ENCODE measurements around the gene ECSIT.

ECSIT gene

GRCh38 chr19:11539495-11540365 is 10.8 kb upstream of the ECSIT start:
- Histone ChIP-seq H3K4me1 (ENCODE audit: insufficient read depth, low read length) (peaks cover 18% of the 10 kb centered on the region), H3K4me3 (ENCODE audit: low read length) (no peak overlapping the region), H3K9me3 (ENCODE audit: low read length) (no peaks in the 10 kb centered on the region), H3K36me3 (ENCODE audit: insufficient read depth, low read length) (no peaks in the 10 kb centered on the region), H2AFZ (ENCODE audit: low read depth, low read length) (no peak overlapping the region), H3K27me3 (ENCODE audit: insufficient read depth, low read length) (no peaks in the 10 kb centered on the region)

- Histone ChIP-seq H3K27me3 (ENCODE audit: insufficient read depth, low read length) (no peaks in the 10 kb centered on the region), H3K9me3 (ENCODE audit: low read length) (no peaks in the 10 kb centered on the region), H3K36me3 (ENCODE audit: insufficient read depth, low read length) (no peaks in the 10 kb centered on the region), H3K4me1 (ENCODE audit: insufficient read depth, low read length) (peaks cover 18% of the 10 kb centered on the region), H3K4me3 (ENCODE audit: low read length) (peak within 1 kb of the TSS; percentile 27), H2AFZ (ENCODE audit: low read depth, low read length) (peak within 1 kb of the TSS; percentile 71)
These were observed 9.5 kb upstream of the ECSIT start, which contains the start of gene CNN1 for GRCh38 chr19:11538232-11539036. CNN1 (plus strand) TSS chr19:11538851; CDS start chr19:11538928, 77 bp downstream.

GRCh38 chr19:11535792-11536595 is 7.1 kb upstream of the ECSIT start:
- Histone ChIP-seq H3K27me3 (ENCODE audit: insufficient read depth, low read length) (no peaks in the 10 kb centered on the region), H2AFZ (ENCODE audit: low read depth, low read length) (peak overlapping the region; percentile 18), H3K36me3 (ENCODE audit: insufficient read depth, low read length) (no peaks in the 10 kb centered on the region), H3K4me1 (ENCODE audit: insufficient read depth, low read length) (peaks cover 18% of the 10 kb centered on the region), H3K4me3 (ENCODE audit: low read length) (peak overlapping the region; percentile 43), H3K9me3 (ENCODE audit: low read length) (no peaks in the 10 kb centered on the region)

DNA sequence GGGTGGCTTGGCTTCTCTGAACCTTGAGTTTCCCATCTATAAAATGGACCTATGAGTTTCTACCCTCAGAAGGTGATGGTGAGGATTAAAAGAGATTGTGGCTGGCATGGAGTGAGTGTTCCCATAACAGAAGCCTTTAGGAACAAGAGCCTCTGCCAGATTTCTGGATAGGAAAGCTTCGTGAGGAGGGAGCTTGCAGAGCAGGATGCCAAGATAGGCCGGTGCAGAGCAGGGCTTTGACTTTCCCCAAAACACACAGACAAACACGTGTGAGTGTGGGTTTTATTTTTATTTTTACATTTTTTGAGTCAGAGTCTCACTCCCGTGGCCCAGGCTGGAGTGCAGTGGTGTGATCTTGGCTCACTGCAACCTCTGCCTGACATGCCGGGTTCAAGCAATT is 6.0 kb upstream of the ECSIT start:
- H3K4me3 ChIP-seq (ENCODE audit: low read length) = no peak overlapping the region
- H3K27me3 ChIP-seq (ENCODE audit: insufficient read depth, low read length) = no peaks in the 10 kb centered on the region
- peaks cover 18% of the 10 kb centered on the region for H3K4me1 ChIP-seq (ENCODE audit: insufficient read depth, low read length)
- H3K9me3 ChIP-seq (ENCODE audit: low read length) = no peaks in the 10 kb centered on the region
- H2AFZ ChIP-seq (ENCODE audit: low read depth, low read length) = no peak overlapping the region
- no peaks in the 10 kb centered on the region for H3K36me3 ChIP-seq (ENCODE audit: insufficient read depth, low read length)

- Histone ChIP-seq H3K4me3 (ENCODE audit: low read length) (no peak overlapping the region), H3K9me3 (ENCODE audit: low read length) (no peaks in the 10 kb centered on the region), H3K4me1 (ENCODE audit: insufficient read depth, low read length) (peaks cover 17% of the 10 kb centered on the region), H3K27me3 (ENCODE audit: insufficient read depth, low read length) (no peaks in the 10 kb centered on the region), H2AFZ (ENCODE audit: low read depth, low read length) (no peak overlapping the region), H3K36me3 (ENCODE audit: insufficient read depth, low read length) (no peaks in the 10 kb centered on the region)
These were observed 5.6 kb upstream of the ECSIT start for GRCh38 chr19:11534538-11534937.

GRCh38 chr19:11530432-11530831 is 1.5 kb upstream of the ECSIT start:
- H2AFZ ChIP-seq (ENCODE audit: low read depth, low read length) = no peak overlapping the region
- no peaks in the 10 kb centered on the region for H3K36me3 ChIP-seq (ENCODE audit: insufficient read depth, low read length)
- no peaks in the 10 kb centered on the region for H3K27me3 ChIP-seq (ENCODE audit: insufficient read depth, low read length)
- H3K4me3 ChIP-seq (ENCODE audit: low read length) = no peak overlapping the region
- no peaks in the 10 kb centered on the region for H3K9me3 ChIP-seq (ENCODE audit: low read length)
- peaks cover 5% of the 10 kb centered on the region for H3K4me1 ChIP-seq (ENCODE audit: insufficient read depth, low read length)

DNA sequence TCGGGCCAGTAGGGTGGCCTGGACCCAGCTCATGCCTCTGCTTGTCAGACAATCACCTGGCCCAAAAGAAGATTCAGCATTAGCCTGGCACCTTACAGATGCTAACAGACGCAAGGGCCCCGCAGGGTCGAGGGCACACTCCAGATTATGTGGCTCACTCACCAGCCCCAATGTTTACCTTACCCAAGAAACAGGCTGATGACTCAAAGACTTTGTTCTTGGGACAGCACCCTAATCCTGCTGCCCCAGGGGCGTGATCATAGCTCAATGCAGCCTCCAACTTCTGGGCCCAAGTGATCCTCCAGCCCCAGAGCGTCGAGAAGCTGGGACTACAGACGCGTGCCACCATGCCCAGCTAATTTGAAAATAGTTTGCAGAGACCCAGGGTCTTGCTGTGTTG is 9.8 kb downstream of the ECSIT start:
- Histone ChIP-seq H2AFZ (ENCODE audit: low read depth, low read length) (no peak overlapping the region), H3K9me3 (ENCODE audit: low read length) (no peaks in the 10 kb centered on the region), H3K27me3 (ENCODE audit: insufficient read depth, low read length) (no peaks in the 10 kb centered on the region), H3K4me1 (ENCODE audit: insufficient read depth, low read length) (no peaks in the 10 kb centered on the region), H3K36me3 (ENCODE audit: insufficient read depth, low read length) (peaks cover 12% of the 10 kb centered on the region), H3K4me3 (ENCODE audit: low read length) (no peak overlapping the region)

GRCh38 chr19:11513946-11514345 is 15.0 kb downstream of the ECSIT start:
- Histone ChIP-seq H2AFZ (ENCODE audit: low read depth, low read length) (no peak overlapping the region), H3K4me1 (ENCODE audit: insufficient read depth, low read length) (no peaks in the 10 kb centered on the region), H3K4me3 (ENCODE audit: low read length) (no peak overlapping the region), H3K36me3 (ENCODE audit: insufficient read depth, low read length) (peaks cover 27% of the 10 kb centered on the region), H3K9me3 (ENCODE audit: low read length) (no peaks in the 10 kb centered on the region), H3K27me3 (ENCODE audit: insufficient read depth, low read length) (no peaks in the 10 kb centered on the region)

DNA sequence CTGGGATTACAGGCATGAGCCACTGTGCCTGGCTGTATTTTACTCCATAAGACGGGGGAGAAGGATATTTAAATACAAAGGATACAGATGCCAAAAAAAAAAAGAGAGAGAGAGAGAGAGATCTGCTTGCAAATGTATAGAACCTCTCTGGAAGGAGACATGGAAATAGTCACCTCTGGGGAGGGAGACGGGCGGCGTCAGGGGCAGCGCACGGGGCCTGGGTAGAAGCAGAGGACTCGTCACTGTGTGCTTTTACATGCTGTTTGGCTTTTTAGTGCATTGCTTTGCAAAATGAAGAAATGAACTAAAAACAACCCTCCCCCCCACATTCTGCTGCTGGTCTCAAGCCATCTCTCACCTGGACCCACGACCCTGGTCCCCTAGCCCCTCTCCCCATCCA is 18.5 kb downstream of the ECSIT start:
- H3K9me3 ChIP-seq (ENCODE audit: low read length) = no peaks in the 10 kb centered on the region
- no peak overlapping the region for H2AFZ ChIP-seq (ENCODE audit: low read depth, low read length)
- H3K36me3 ChIP-seq (ENCODE audit: insufficient read depth, low read length) = peaks cover 19% of the 10 kb centered on the region
- H3K4me1 ChIP-seq (ENCODE audit: insufficient read depth, low read length) = peaks cover 5% of the 10 kb centered on the region
- H3K4me3 ChIP-seq (ENCODE audit: low read length) = no peak overlapping the region
- H3K27me3 ChIP-seq (ENCODE audit: insufficient read depth, low read length) = no peaks in the 10 kb centered on the region

GRCh38 chr19:11507370-11508078 is 21.4 kb downstream of the ECSIT start:
- peaks cover 10% of the 10 kb centered on the region for H3K4me1 ChIP-seq (ENCODE audit: insufficient read depth, low read length)
- no peaks in the 10 kb centered on the region for H3K9me3 ChIP-seq (ENCODE audit: low read length)
- no peaks in the 10 kb centered on the region for H3K27me3 ChIP-seq (ENCODE audit: insufficient read depth, low read length)
- no peak overlapping the region for H3K4me3 ChIP-seq (ENCODE audit: low read length)
- H3K36me3 ChIP-seq (ENCODE audit: insufficient read depth, low read length) = peaks cover 8% of the 10 kb centered on the region
- H2AFZ ChIP-seq (ENCODE audit: low read depth, low read length) = no peak overlapping the region

GRCh38 chr19:11506967-11507366 is 22.0 kb downstream of the ECSIT start:
- Histone ChIP-seq H3K9me3 (ENCODE audit: low read length) (no peaks in the 10 kb centered on the region), H3K4me3 (ENCODE audit: low read length) (no peak overlapping the region), H3K27me3 (ENCODE audit: insufficient read depth, low read length) (no peaks in the 10 kb centered on the region), H2AFZ (ENCODE audit: low read depth, low read length) (no peak overlapping the region), H3K36me3 (ENCODE audit: insufficient read depth, low read length) (peaks cover 5% of the 10 kb centered on the region), H3K4me1 (ENCODE audit: insufficient read depth, low read length) (peaks cover 10% of the 10 kb centered on the region)

DNA sequence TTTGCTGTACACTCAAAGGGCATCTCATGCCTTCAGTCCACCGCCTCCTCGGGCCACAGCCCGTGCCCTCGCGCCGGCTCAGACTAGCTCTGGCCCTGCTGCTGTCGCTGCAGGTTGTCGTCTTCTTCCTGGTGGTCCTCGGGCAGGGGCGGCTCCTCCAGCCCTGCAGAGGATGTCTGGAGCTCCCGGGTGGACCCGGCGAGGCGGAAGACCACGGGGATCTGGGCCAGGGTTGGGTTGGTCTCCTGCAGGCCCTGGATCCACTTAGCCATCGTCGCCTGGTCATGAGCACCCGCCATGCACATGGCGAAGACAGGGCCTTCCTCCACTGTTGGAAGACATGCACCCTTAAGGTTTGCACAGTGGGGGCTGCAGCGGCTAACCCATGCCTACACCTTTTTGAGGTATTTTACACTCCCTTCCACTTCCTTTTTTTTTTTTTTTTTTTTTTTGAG is 22.8 kb downstream of the ECSIT start:
- H3K4me3 ChIP-seq (ENCODE audit: low read length) = peak overlapping the region; percentile 87
- H3K4me1 ChIP-seq (ENCODE audit: insufficient read depth, low read length) = peaks cover 10% of the 10 kb centered on the region
- no peaks in the 10 kb centered on the region for H3K27me3 ChIP-seq (ENCODE audit: insufficient read depth, low read length)
- H3K36me3 ChIP-seq (ENCODE audit: insufficient read depth, low read length) = peaks cover 2% of the 10 kb centered on the region
- H3K9me3 ChIP-seq (ENCODE audit: low read length) = no peaks in the 10 kb centered on the region
- H2AFZ ChIP-seq (ENCODE audit: low read depth, low read length) = peak overlapping the region; percentile 1
